Measurements from ENCODE around the gene PATE3.

DNA sequence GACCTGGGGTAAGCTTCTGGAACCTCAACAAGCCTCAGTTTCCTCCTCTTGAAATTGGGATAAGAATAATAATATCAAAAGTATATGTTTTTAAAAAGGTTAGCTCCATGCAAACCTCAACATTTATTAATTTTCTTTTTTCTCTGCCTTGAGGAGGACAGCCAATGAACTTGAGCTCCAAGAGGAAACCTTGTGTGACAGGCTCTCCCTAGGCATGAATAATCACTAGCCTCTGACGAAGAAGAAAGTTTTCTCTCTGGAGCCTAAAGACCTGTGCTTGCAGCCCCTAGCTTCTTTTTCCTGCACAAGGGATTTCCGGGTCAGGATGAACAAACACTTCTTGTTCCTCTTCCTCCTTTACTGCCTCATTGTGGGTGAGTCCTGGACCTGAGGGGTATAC lies at the start of gene PATE3:
- TF ChIP-seq, protein P1, sequence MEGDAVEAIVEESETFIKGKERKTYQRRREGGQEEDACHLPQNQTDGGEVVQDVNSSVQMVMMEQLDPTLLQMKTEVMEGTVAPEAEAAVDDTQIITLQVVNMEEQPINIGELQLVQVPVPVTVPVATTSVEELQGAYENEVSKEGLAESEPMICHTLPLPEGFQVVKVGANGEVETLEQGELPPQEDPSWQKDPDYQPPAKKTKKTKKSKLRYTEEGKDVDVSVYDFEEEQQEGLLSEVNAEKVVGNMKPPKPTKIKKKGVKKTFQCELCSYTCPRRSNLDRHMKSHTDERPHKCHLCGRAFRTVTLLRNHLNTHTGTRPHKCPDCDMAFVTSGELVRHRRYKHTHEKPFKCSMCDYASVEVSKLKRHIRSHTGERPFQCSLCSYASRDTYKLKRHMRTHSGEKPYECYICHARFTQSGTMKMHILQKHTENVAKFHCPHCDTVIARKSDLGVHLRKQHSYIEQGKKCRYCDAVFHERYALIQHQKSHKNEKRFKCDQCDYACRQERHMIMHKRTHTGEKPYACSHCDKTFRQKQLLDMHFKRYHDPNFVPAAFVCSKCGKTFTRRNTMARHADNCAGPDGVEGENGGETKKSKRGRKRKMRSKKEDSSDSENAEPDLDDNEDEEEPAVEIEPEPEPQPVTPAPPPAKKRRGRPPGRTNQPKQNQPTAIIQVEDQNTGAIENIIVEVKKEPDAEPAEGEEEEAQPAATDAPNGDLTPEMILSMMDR (IDR thresholded peaks at IDR 0.05): no peak
- no peak for TF ChIP-seq ZFX (IDR thresholded peaks at IDR 0.05; ENCODE audit: borderline replicate concordance)

Measured in 22Rv1 (cell line).